NCI-H1105 (cell line): ENCODE measurements around the gene CFAP251.
"Not testable (repeated sequence)": the region's sequence is repeated elsewhere in the genome, so short reads cannot be mapped to it uniquely, and the experiment has no call there.

Experiments used
- DNase-seq: peaks from one replicate; lab custom pipeline; 2025; lab: John Stamatoyannopoulos, UW

CFAP251 gene

DNA sequence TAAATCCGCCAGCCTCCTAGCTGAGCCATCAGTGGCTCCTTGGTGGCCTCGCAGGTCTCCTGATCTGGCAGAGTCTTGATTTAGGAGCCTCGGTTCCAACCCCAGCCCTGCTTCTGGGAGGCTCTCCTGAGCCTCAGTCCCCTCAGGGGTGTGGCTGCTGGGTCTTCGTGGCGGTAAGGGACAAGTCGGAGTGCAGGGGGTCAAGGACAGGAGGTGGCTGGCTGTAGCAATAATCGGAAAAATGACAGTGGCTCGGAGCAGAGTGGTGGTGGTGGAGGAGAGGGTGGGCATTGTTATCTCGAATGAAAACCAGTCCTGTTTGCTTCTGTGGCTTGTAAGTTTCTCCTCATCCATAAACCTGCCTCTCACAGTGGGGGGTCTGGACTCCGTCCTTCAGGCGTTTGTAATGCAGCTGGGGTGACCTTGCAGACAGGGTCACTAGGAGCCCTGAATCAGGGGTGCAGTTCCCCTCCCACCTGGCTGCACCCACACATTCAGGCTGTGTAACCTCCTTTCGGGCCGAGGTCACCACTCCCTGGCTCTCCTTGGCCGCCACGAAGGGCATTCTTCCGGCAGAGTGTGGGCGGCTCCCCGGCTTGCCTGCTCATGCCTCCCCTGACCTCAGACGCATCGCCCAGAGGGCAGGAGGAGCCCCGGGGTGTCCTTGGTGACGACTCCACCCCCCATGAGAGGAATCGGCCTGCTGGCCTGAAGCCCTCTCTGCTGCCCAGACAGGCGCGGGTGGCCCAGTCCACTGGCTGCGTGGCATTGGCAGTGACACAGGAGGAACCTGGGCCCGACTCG lies 111.4 kb downstream of the CFAP251 start:
- DNase-seq, result no peak

- no peak for DNase-seq
Observed at GRCh38 chr12:122030424-122031035, 112.1 kb downstream of the CFAP251 start.

DNA sequence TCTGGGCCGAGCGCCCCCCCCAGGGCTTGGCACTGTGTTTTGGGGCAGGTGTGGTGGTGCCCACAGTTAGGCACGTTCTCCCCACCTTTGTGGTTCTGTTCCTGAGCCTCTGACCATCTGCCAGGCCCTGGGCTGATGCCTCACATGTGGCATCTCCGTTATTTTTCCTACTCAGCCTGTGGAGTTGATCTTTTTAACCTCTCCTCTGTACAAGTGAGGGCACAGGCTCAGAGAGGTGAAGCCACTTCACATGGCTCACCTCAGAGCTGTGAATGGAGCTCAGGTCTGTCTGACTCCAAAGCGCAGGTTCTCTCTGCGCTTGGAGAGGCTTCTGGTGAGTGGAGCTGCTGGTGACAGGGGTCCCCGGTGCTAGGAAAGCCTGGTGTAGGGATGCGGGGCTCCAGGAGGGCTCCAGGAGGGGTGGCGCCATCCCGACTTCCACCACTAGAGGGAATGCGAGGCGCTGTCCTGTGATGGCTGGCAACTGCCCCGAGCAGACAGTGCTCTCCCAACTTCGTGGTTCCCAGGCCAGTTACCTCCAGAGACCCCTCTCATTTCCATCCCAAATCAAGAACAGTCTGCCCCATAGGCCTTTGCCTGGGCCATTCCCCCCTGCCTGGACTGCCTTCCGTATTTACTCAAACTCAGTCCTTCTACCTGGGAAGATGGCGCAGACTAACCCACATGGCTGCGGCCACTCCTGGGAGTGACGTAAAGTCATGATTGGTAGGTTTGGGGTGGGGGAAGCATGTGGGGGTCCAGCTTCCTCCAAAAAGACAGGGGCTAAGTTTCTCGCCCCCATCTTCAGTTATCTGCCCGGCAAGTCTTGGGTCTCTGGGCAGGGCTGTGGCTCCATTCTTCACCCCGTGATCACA lies 113.2 kb downstream of the CFAP251 start:
- DNase-seq, result no peak

DNA sequence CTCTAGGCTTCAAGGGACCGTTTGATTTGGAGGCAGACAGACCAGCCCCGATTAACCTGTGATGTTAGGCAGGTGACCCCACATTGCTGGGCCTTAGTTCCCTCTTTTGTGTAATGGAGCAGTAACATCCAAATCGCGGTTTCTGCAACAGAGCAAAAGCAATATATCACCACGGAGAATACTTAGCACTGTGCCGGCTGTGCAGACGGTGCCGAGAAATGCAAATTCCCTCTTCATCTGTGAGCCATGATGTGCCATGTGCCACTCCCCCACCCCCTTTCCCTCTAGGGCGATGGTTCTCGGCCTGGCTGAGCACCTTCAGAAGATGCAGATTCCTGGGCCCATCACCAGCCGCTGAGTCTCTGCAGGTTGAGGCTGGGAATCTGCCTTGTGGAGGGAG lies 114.2 kb downstream of the CFAP251 start:
- DNase-seq, result no peak

DNA sequence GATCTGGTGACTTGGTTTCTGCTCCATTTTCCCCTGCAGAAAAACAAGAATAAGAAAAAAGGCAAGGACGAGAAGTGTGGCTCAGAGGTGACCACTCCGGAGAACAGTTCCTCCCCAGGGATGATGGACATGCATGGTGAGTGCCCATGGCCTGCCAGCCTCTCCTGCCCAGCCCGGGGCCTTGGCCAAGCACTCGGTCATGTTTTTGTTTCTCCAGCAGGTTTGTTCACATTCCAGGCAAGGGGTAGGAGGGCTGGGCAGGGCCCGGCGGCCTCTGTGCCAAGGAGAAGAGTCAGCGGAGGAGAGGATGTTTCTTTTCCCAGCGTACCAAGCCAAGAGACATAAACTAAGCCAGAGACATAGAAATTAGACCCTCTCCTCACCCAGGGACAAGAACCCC lies 116.9 kb downstream of the CFAP251 start:
- no peak for DNase-seq

DNA sequence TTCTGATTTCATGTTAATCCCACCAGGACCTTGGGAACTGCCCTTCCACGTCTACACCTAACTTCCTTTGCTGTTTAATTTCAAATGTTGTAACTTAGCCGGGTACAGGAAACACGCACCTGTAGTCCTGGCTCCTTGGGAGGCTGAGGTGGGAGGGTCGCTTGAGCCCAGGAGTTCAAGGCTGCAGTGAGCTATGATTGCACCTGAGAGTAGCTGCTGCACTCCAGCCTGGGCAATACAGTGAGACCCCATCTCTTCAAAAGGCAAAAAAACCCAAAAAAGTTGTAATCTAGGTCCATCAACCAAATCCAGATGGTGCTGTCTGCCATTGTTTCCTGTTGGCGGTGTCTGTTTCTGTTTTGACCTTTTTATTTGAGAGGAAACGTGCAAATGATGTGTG lies 117.8 kb downstream of the CFAP251 start:
- no peak for DNase-seq

GRCh38 chr12:122040579-122041386 lies 122.4 kb downstream of the CFAP251 start:
- DNase-seq, result no peak

- DNase-seq, result not testable (repeated sequence)
Observed at GRCh38 chr12:122041458-122041857, 123.1 kb downstream of the CFAP251 start.

DNA sequence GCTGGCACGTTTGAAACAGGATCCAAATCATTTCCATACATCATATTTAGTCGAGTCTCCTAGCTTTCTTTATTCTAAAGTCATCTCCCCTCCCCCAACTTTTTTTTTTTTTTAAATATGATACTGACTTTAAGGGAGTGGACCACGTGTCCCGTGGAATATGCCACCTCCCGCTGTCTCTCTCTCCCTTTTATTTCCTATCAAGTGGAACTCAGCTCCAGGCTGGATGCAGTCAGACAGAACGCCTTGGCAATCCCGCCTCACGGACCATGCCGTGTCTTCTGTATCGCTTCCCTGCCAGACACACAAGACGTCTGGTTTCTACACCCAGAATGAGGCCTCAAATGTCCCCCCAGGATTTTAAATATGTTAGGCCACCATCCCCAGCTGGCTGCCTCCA lies 124.5 kb downstream of the CFAP251 start:
- DNase-seq, result no peak

- no peak for DNase-seq
Observed at GRCh38 chr12:122043476-122043875, 125.1 kb downstream of the CFAP251 start.

DNA sequence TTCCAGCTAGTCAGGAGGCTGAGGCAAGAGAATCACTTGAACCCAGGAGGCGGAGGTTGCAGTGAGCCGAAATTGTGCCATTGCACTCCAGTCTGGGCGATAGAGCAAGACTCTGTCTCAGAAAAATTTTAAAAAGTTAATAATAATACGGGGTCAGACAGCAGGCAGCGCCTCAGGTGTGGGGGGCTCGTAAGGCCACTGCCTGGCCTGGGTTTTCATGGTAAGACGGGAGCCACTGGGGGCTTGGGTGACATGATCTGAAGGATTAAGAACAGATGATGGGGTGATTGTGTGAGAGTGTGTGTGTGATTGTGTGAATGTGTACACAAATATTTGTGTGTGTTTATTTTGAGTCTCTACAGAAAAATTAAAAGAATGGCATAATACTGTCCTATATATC lies 126.9 kb downstream of the CFAP251 start:
- no peak for DNase-seq

- no peak for DNase-seq
Observed at GRCh38 chr12:122046145-122046544, 127.8 kb downstream of the CFAP251 start.

DNA sequence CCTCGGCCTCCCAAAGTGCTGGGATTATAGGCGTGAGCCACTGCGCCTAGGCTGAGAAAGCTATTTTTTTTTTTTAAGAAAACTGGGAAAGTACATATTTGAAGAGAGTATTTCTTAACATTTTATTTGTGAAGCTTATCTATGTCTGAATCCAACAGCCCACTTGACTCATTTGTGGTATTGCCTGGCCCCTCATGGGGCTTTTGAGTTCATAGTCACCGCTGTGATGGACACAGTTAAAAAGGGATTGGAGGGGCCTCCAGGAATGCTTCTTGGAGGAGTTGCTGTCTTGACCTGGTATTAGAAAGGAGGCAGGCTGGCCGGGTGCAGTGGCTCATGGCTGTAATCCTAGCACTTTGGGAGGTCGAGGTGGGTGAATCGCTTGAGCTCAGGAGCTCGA lies 129.8 kb downstream of the CFAP251 start:
- no peak for DNase-seq

GRCh38 chr12:122049827-122050226 lies 131.4 kb downstream of the CFAP251 start:
- no peak for DNase-seq

DNA sequence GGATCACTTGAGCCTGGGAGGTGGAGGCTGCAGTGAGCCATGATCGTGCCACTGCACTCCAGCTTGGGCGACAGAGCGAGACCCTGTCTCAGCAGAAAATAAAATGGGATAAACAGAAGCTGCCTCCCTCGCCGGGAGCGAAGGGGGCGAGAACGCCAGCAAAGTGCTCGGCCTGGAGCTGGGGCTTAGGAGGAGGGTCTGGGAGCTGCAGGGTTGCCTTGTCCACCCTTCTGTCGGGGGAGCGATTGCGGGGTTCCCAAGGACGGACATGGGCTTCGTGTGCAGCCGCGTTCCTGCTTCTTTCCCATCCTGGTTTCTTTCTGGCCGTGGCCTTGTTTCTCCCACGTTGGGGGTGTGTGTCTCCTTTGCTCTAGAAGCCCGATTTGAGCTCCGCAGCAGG lies 132.3 kb downstream of the CFAP251 start:
- DNase-seq, result no peak

GRCh38 chr12:122051231-122051876 lies 133.0 kb downstream of the CFAP251 start:
- DNase-seq, result no peak

DNA sequence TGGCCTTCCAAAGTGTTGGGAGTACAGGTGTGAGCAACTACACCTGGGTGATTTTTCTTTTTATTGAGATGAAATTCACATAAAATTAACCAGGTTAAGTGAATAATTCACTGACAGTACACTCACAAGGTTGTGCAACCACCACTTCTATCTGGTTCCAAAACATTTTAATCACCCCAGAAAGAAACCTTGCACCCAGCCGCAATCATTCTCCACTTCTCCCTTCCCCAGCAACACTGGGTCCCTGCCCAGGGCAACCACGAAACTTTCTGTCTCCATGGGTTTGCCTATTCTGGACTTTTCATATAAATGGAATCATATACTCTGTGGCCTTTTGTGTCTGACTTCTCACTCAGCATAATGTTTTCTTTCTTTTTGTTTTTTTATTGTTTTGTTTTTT lies 133.9 kb downstream of the CFAP251 start:
- DNase-seq, result no peak
